Measurements from ENCODE around the gene MPDZ.

- TF ChIP-seq CTCF (IDR thresholded peaks at IDR 0.05) (no peak), EZH2phosphoT487 (IDR thresholded peaks at IDR 0.05) (no peak)
Measured at GRCh38 chr9:13213998-13214397, 65.5 kb downstream of the MPDZ start.

Measured in neural progenitor cell (in vitro differentiated cells).